Fibroblast of the conjunctiva (primary cell): ENCODE measurements around the gene ARSB.

ENCODE experiments used
- DNase-seq: peaks from one replicate; pipeline ENCODE4 v3.0.0-alpha.2; 2010; ENCODE audit warnings: low read depth

The ARSB gene

DNA sequence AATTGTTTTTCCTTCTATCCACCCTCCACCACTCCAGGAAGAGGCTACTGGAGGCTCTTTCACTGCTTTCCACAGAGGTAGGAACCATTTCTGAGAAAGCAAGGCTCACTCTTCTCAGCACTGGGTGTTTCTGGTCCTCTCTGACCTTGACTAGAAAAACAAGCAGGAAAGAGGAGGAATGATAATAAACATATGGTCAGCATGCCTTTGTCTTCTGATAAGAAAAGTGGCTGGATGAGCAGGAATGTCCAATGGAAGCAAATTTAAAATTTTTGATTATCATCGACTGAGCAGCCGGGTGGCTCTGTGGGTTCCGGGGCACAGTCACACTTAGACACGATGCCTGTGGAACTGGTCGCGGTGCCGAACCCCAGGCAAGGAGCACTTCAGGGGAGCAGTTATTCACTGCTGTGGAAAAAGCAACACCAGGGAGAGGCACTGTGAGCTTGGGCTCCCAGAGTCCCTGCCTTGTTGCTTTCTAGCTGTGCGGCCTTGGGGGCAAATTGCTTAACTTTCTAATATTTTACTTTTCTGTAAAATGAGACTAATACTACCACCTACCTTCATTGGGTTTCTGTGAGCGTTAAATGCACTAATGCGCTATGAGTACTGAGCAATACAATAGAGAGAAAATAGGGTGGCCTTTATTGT lies 179.5 kb downstream of the ARSB start:
- DNase-seq: no peak

DNA sequence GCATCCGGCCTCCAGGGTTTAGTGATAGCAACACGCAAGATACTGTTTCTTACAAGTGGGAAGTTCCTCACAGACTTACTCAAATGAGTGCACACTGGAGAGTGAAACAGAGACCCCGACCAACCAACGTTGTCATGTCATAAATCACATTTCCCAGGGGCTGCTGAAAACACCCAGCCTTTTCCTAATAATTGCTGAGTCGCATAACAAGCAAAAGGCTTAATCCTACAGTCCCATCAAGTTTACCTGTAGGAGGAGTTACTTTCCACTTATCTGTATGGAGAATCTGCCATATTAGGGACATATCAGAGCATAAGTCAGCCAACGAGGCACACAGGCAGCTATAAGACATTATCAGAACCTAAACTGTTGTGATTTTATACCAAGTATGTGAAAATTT lies 180.1 kb downstream of the ARSB start:
- DNase-seq: no peak

- DNase-seq: no peak
These were observed 181.2 kb downstream of the ARSB start for GRCh38 chr5:78803941-78804340.

DNA sequence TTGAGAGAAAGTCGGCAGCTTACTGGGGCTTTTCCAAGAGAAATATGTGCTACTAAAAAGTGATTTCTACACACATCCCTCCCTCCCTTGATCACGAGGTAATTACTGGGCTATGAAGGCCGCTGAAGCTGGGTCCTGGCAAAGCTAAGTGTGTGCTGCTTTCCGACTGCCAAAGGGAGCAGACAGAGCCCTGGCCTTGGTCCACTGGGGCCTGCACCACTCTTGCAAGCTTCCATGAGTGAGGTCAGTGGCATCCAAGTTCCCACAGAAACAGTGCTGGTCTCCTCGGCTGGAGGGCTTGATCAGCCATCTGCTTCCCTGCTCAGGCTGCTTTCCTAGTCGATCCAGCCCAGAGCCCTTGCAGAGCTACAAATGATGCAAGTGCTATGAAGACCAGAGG lies 181.8 kb downstream of the ARSB start:
- DNase-seq: peak; percentile 76

DNA sequence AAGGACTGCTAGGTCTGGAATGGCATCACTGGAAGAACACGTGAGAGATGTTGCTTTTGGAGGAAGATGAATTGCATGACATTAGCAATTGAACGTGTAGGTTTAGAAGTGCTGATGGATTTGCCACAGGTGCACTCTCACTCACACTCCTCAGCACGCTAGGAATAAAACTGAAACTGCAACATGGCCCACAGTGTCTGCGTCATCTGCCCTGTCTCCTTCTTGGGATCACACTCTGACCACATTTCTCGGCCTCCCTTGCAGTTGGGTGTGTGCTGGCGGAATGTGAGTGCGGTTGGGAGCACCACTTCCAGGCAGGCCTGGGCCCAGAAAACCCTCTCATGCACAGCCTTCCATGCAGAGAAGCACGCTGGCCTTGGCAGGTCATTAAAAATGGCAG lies 183.7 kb downstream of the ARSB start:
- no peak for DNase-seq

DNA sequence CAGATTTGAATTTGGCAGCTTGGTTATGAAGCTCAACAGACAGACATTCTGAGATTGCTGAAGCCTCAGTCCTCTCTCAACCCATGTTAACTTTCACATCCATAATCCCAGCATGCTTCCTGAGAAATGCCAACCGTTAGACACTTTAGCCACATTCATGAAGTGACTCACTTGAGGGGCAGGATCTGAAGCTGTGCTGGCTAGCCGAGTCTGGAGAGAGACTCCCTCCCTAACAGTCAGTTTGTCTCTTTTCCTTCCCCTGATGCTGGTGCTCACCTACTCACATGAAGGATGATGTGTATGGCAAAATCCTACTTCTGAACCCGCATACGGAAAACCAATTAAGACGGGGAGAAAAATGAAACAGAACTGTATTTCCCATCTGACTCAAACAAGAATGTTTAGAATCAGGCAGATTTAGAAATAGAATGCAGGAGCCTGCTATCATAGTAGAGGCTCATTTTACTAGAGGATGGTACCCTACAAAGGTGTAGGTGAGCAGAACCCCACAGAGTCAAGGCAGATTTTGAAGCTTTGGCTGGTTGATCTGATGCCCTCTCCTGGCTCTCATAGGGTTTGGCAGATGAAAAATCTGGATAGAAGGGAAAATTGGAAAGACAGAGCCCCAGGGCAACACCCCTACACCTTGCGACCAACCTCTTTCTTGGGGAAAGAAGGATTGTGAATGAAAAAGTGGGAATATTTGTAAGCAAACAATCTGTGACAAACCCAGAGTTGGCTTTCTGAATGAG lies 185.7 kb downstream of the ARSB start:
- no peak for DNase-seq

GRCh38 chr5:78798673-78799029 lies 186.5 kb downstream of the ARSB start:
- DNase-seq: no peak

DNA sequence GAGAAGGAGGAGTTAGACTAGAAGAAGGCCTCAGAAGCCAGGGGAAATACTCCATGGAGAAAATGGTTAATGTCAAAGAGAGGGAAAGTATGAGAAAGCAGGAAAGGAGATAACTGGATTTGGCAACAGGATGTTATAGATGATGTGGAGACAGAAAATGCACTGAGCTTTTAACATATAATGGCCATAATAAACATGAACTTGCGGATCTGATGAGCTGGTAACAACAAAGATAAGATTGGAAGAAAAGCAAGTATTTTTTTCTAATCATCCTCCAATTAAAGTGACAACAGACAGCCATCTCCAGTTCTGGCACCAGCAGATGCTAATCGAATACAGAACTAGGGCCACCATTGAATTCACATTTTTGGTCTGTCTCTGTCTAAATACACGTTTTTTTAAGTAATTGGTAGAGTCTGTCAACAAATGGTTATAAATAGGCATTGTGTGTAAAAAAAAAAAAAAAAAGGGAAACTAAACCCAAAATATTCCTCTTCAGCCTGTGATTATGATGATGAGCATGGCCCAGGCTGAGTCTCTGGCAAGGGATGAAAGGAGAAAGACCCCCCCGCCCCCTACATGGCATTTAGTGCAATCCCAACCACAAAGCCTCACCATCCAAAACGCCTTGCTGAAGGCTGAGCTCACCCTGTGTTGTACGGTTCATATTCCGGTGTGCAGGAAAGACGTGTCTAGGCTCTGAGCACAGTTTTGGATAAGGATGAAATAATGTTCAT lies 187.0 kb downstream of the ARSB start:
- DNase-seq: no peak

GRCh38 chr5:78795757-78796156 lies 189.4 kb downstream of the ARSB start:
- no peak for DNase-seq

DNA sequence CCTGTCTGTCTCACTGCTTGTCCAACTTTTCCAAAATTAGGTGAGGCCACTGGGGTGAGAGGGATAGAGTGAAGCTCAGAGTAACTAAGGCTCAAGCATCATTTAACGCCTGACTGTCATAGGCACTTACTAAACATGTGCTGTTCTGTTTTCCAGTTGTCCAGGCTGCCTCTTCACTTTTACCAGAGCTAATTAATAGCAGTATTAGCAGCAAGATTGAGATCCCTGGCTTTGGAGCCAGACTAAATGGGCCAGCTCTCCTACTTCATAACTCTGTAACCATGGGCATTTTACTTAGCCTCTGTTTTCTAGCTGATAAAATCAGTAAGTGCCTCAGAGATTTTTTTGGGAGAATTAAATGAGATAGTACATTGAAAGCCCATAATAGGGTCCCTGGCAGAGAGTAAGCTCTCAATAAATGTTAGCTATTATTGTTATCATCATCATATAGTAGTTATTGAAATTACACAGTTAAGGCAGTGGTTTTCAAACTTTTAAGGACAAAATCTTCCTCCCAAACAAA lies 190.4 kb downstream of the ARSB start:
- DNase-seq: no peak

GRCh38 chr5:78793907-78794662 lies 191.0 kb downstream of the ARSB start:
- DNase-seq: no peak

- DNase-seq: no peak
These were observed 192.6 kb downstream of the ARSB start for GRCh38 chr5:78792345-78793055.

DNA sequence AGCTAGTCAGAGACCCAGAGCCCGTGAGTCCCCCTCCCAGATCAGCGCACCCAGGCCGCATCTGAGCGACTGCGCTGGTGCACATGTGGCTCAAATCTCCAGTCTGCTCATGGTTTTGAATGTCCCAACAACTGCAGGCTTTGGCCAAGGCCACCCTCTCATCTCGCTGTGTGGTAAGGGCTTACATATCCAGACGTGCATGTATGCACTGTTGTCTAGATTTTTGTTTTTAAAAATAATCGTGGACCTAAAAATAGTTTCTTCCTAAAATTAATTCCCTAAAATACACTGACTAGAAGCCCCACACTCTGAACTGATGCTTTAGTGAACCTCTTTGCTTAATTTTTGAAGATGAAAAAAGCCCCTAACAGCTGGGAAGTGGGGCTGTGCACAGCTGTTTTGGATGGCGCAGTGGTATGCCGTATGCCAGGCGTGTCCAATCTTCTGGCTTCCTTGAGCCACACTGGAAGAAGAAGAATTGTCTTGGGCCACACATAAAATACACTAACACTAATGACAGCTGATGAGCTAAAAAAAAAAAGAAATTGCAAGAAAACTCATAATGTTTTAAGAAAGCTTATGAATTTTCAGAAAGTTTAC lies 193.5 kb downstream of the ARSB start:
- no peak for DNase-seq

GRCh38 chr5:78787783-78788182 lies 197.3 kb downstream of the ARSB start:
- DNase-seq: no peak

- DNase-seq: no peak
These were observed 199.7 kb downstream of the ARSB start for GRCh38 chr5:78785454-78785853.

DNA sequence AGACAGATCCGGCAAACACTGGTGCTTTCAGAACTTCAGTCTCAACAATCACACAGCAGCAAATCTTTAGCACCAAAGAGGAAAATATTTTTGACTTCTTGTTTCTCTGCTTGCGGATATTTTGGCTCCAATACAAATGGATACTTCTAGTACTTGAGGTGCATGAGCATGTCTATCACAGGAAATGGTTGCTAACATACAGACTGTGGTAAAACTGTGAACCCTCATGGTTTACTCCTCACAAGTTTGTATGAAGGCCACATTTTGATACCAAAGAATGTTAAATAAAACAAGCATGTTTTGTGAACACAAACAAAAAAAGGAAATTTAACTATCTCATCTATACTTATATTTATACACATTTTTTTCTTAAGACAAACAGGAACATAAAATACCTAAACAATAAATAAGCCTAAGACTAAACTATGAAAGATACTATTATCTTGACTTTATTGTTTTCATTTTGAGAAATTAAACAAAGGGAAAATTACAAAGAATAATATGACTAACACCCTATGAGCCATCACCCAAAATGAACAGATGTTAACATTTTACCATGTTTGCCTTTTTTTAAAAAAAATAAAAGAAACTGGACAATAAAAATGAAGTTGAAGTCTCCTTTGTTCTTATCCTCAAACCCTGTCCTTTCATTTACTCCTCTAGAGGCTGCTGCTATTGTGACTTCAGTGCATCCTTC lies 201.5 kb downstream of the ARSB start:
- DNase-seq: no peak

DNA sequence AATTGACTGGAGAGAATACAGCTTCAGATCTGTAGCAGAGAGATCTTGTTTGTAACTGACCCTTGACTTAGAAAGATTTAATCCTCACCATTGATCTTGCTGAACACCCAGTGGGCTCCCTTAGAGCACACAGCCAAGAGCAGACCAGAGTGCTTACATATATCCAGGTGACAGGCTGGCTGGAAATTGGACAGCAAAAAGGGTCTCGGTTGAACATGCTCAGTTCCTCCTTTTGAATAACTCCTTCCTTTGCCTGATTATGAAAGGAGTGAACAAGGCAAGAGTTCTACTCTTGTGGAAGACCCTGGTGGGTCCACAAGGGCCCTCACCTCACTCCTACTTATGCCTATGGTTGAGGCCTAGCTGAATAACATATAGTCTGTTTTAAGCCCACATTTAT lies 202.4 kb downstream of the ARSB start:
- no peak for DNase-seq

DNA sequence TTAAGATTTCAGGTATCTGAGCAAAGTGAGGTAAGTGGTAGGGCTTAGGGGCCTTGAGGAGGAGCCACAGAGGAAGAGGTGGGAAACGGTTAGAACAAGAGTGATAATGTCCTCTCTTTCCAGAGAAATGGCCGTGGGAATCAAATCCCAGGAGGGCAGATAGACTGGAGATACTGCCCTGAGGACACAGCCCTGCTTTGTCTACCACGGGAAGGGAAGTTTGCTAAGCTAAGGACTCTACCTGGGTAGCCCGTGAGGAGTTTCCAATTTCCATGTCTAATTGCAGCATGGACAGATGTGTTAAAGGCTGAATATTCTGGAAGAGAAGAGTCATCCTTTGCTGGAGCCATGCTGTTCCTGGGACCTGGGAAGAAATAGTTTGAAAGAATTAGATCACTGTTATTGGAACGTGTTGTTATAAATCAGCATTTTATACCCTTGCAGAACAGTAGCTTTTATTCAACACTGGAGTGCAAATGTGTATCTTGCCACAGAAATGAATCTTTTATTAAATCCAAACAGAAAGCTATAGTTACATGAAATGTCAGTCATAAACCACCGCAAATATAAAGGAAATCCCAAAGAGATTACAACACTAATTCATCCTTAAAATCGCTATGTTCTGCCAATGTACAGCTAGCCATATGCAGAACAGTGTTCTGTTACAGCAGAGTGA lies 203.4 kb downstream of the ARSB start:
- DNase-seq: no peak

- no peak for DNase-seq
These were observed 205.1 kb downstream of the ARSB start for GRCh38 chr5:78779771-78780616.
